Measurements from ENCODE around the gene TNRC6C. TPM values are rescaled to one million over a fixed set of nuclear protein-coding genes. Genes with fewer than 3 reads are reported as not detected.

Gene TNRC6C
- total and polyA plus RNA-seq, 9 of the 15 experiments (the other 6 are each of a cell fraction or from before 2014, with no cell fraction given): 0.20 to 4.9 (median 2.3) TPM

DNA sequence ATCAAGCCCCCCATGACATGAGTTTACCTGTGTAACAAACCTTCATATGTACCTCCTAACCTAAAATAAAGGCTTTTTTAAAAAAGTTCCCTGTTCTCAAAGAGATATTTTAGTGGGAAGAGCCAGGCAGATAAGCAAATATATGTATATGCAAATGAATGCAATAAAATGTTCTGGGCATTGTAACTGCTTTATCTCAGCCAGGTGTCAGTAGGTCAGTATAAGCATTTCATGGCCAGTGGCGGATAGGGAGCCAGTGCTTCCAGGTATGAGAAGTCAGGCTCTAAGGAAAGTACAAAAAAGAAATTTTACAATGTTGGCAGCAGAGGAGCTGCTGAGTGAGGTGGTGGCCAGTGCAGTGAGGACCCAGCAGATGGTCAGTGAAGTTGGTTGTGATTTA lies 53.9 kb downstream of the TNRC6C start:
- no peak overlapping the region for H3K4me3 ChIP-seq
- H3K9me3 ChIP-seq (replicated peaks; ENCODE audit: control insufficient read depth, insufficient read depth, low read depth, low read length): no peaks in the 10 kb centered on the region
- CTCF ChIA-PET (ENCODE audit: low intra/inter-chr PET ratio): no interaction called here
- BruUV-seq (replicated peaks): no TSS peak
- ATAC-seq (no peak), FAIRE-seq (no peak), DNase-seq (ENCODE audit: extremely low read depth in 1 of 4, low spot score in 3 of 4) (no peak)
- peaks cover 8 to 14% of the 10 kb centered on the region in 2 experiments; a peak in 4 of 5 replicates for H3K4me1 ChIP-seq (replicated peaks in 1 of 2; ENCODE audit: control insufficient read depth in 2 of 2, insufficient read depth in 2 of 2, low read length in 2 of 2)
- no peaks in the 10 kb centered on the region for H3K79me2 ChIP-seq (ENCODE audit: control insufficient read depth, insufficient read depth, low read length)
- no peaks in the 10 kb centered on the region for H3K27me3 ChIP-seq (ENCODE audit: control insufficient read depth in 2 of 2, insufficient read depth in 2 of 2, low read length in 2 of 2)
- TF ChIP-seq ZNF174 (CRISPR knock-in tag; IDR thresholded peaks at IDR 0.05) (no peak), ZNF124 (CRISPR knock-in tag; IDR thresholded peaks at IDR 0.05) (no peak)
- no peak overlapping the region for H3K9ac ChIP-seq (ENCODE audit: insufficient read depth in 1 of 2, low read depth in 2 of 2, low read length in 2 of 2)
- no peaks in the 10 kb centered on the region for H4K20me1 ChIP-seq (replicated peaks; ENCODE audit: control insufficient read depth, insufficient read depth, low read length)
- H3K36me3 ChIP-seq (ENCODE audit: control insufficient read depth, insufficient read depth, low read length): no peaks in the 10 kb centered on the region
- 80% methylated on average over 1 of the region's 1 CpG for WGBS (ENCODE audit: insufficient coverage, low coverage, missing lambda C conversion rate)
- peaks cover 2% of the 10 kb centered on the region for H3K9me1 ChIP-seq (ENCODE audit: control insufficient read depth, insufficient read depth, low read length)
- H3K27ac ChIP-seq (ENCODE audit: extremely low read depth, low read depth, low read length): no peak overlapping the region
- in situ Hi-C loops (cut with MboI): loop anchor here (10.0 kb wide), 1 partner anchor 468 kb away; no protein-coding TSS in a partner anchor
- intact Hi-C loops (cut with micrococcal nuclease): loop anchor here (2.0 to 10.0 kb wide), 2 partner anchors 98 to 470 kb away; no protein-coding TSS in a partner anchor
- no peak overlapping the region for H2AFZ ChIP-seq (ENCODE audit: low read depth, low read length)
- POLR2A ChIA-PET: no interaction called here
- no peak overlapping the region for H3K4me2 ChIP-seq (ENCODE audit: insufficient read depth, low read length)

DNA sequence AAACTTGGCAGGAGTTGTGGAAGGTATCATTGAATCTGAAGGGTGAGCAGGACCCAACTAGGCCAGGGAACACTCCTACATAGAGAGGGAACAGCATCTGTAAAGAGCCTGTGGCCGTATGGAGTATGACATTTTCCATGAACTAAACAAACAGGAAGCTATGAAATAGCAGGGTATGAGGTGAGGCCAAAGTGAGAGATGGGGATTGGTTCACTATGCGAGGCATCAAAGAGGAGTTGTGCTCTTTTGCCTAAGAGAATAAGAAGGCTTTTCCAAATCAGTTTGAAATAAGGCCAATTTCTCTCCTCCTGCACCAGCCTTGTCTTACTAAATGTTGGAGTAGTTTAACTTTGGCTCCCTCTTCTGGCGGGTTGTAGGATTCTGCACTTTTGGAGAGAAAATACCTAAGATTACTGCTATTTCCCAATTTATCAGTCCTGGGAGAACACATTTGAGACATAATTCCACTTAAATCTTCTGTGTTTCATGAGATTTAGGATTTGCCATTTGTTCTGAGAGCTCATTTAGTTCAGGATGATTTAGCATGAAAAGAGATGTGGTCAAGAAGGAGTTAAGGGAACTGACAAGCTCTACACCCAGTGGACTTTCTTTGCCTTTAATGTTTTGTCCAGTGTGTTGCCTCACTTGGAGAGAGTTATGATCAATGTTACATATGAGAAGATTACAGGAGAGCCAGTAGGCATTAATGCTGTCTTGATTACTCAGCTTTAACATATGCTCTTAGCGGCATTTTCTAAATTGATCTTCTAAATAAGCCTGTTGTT lies 55.4 kb downstream of the TNRC6C start:
- intact Hi-C loops (cut with micrococcal nuclease): loop anchor here (1.0 to 10.0 kb wide), 3 partner anchors 99 to 471 kb away; no protein-coding TSS in a partner anchor
- POLR2A ChIA-PET: interaction anchor here (1.0 to 1.7 kb wide), 5 partner anchors 10 to 126 kb away, joined by 3 to 6 read pairs (median 3); no protein-coding TSS in a partner anchor
- Histone ChIP-seq H3K4me3 (no peak overlapping the region), H3K27ac (ENCODE audit: extremely low read depth, low read depth, low read length) (no peak overlapping the region), H3K9me1 (ENCODE audit: control insufficient read depth, insufficient read depth, low read length) (peaks cover 5% of the 10 kb centered on the region), H3K79me2 (ENCODE audit: control insufficient read depth, insufficient read depth, low read length) (no peaks in the 10 kb centered on the region), H3K4me2 (ENCODE audit: insufficient read depth, low read length) (no peak overlapping the region), H3K36me3 (ENCODE audit: control insufficient read depth, insufficient read depth, low read length) (no peaks in the 10 kb centered on the region), H3K4me1 (replicated peaks in 1 of 2; ENCODE audit: control insufficient read depth in 2 of 2, insufficient read depth in 2 of 2, low read length in 2 of 2) (peaks cover 11 to 20% of the 10 kb centered on the region in 2 experiments; a peak in 4 of 5 replicates), H3K9me3 (replicated peaks; ENCODE audit: control insufficient read depth, insufficient read depth, low read depth, low read length) (no peaks in the 10 kb centered on the region), H2AFZ (ENCODE audit: low read depth, low read length) (no peak overlapping the region), H3K9ac (ENCODE audit: insufficient read depth in 1 of 2, low read depth in 2 of 2, low read length in 2 of 2) (no peak overlapping the region), H4K20me1 (replicated peaks; ENCODE audit: control insufficient read depth, insufficient read depth, low read length) (no peaks in the 10 kb centered on the region), H3K27me3 (ENCODE audit: control insufficient read depth in 2 of 2, insufficient read depth in 2 of 2, low read length in 2 of 2) (no peaks in the 10 kb centered on the region)
- in situ Hi-C loops (cut with MboI): loop anchor here (10.0 kb wide), 1 partner anchor 469 kb away; no protein-coding TSS in a partner anchor
- CTCF ChIA-PET (ENCODE audit: low intra/inter-chr PET ratio): interaction anchor here (0.6 to 2.1 kb wide), 8 partner anchors 50 to 682 kb away, joined by 3 to 19 read pairs (median 3); no protein-coding TSS in a partner anchor
- no TSS peak for BruUV-seq (replicated peaks)
- ATAC-seq: peak; percentile 77
- 43% methylated on average over 4 of the region's 4 CpGs for WGBS (ENCODE audit: insufficient coverage, low coverage, missing lambda C conversion rate)
- FAIRE-seq: peak; percentile 88
- peak; percentile 48 to 82 (median 53) for DNase-seq (ENCODE audit: extremely low read depth in 1 of 4, low spot score in 3 of 4)
- TF ChIP-seq, protein P1, sequence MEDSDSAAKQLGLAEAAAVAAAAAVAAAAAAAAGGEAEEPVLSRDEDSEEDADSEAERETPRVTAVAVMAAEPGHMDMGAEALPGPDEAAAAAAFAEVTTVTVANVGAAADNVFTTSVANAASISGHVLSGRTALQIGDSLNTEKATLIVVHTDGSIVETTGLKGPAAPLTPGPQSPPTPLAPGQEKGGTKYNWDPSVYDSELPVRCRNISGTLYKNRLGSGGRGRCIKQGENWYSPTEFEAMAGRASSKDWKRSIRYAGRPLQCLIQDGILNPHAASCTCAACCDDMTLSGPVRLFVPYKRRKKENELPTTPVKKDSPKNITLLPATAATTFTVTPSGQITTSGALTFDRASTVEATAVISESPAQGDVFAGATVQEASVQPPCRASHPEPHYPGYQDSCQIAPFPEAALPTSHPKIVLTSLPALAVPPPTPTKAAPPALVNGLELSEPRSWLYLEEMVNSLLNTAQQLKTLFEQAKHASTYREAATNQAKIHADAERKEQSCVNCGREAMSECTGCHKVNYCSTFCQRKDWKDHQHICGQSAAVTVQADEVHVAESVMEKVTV (CRISPR knock-in tag; IDR thresholded peaks at IDR 0.05): peak; percentile 72
- TF ChIP-seq, protein P2, sequence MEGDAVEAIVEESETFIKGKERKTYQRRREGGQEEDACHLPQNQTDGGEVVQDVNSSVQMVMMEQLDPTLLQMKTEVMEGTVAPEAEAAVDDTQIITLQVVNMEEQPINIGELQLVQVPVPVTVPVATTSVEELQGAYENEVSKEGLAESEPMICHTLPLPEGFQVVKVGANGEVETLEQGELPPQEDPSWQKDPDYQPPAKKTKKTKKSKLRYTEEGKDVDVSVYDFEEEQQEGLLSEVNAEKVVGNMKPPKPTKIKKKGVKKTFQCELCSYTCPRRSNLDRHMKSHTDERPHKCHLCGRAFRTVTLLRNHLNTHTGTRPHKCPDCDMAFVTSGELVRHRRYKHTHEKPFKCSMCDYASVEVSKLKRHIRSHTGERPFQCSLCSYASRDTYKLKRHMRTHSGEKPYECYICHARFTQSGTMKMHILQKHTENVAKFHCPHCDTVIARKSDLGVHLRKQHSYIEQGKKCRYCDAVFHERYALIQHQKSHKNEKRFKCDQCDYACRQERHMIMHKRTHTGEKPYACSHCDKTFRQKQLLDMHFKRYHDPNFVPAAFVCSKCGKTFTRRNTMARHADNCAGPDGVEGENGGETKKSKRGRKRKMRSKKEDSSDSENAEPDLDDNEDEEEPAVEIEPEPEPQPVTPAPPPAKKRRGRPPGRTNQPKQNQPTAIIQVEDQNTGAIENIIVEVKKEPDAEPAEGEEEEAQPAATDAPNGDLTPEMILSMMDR (IDR thresholded peaks at IDR 0.05 in 2 of 3, conservative IDR thresholded peaks at IDR 0.05 in 1 of 3; ENCODE audit: insufficient read depth in 2 of 3, low read depth in 1 of 3, low read length in 3 of 3): peak; percentile 75 to 92 (median 81)
- TF ChIP-seq JUND (IDR thresholded peaks at IDR 0.05; ENCODE audit: borderline replicate concordance, low read depth, low read length): peak; percentile 23; the same call in 1 of the 2 replicates
- TF ChIP-seq JUND (tag; IDR thresholded peaks at IDR 0.05; ENCODE audit: borderline replicate concordance, low read depth, low read length): no peak
- TF ChIP-seq NFRKB (IDR thresholded peaks at IDR 0.05; ENCODE audit: low read depth): no peak
- TF ChIP-seq RAD21 (CRISPR knock-in tag; conservative IDR thresholded peaks at IDR 0.05 in 1 of 2, IDR thresholded peaks at IDR 0.05 in 1 of 2): peak; percentile 86 to 94
- no peak for TF ChIP-seq KAT2B (IDR thresholded peaks at IDR 0.05; ENCODE audit: low read depth, low read length)
- peak; percentile 60; the same call in 1 of the 2 replicates for TF ChIP-seq STAG1 (CRISPR knock-in tag; IDR thresholded peaks at IDR 0.05; ENCODE audit: borderline replicate concordance)
